Endothelial cell of umbilical vein (primary cell): ENCODE measurements around the gene RABL6. TPM values are rescaled to one million over a fixed set of nuclear protein-coding genes. Genes with fewer than 3 reads are reported as not detected.

Source experiments
- BruUV-seq: library from RNA; stranded (reverse); fragments of 400-500 nt; replicated peaks from 2 replicates; lab custom pipeline; 2021; lab: Mats Ljungman, UMichigan
- CTCF ChIA-PET: fragments of 300-600, 350-600 bp; sonication (Branson Sonifier 250); formaldehyde crosslinking; loops from one replicate; lab custom pipeline; 2021; ENCODE audit warnings: antibody characterized with exemption, inconsistent platforms; lab: Charles Lee
- POLR2A ChIA-PET: fragments of 300-600, 350-600 bp; sonication (Branson Sonifier 250); formaldehyde crosslinking; loops from one replicate; lab custom pipeline; 2021; ENCODE audit warnings: antibody characterized with exemption, inconsistent platforms; lab: Charles Lee
- DNase-seq: peaks from one replicate; pipeline ENCODE4 v3.0.0-alpha.2; 2011; ENCODE audit warnings: low read depth, low spot score
- FAIRE-seq: peaks from 2 replicates; lab custom pipeline; 2011; peaks lifted over from hg19 to GRCh38; lab: Jason Lieb, UNC
- H2AFZ ChIP-seq: 2 replicates; pipeline ENCODE4 v1.6.0; 2012; ENCODE audit warnings: low read depth, low read length, control low read depth, inconsistent platforms
- H3K27ac ChIP-seq: 2 replicates; pipeline ENCODE4 v1.5.1; 2011; ENCODE audit warnings: low read depth, mild to moderate bottlenecking, control low read depth, low read length, moderate library complexity; ENCODE audit not compliant: insufficient read depth
- H3K27me3 ChIP-seq, 2 experiments: 2 replicates each; pipeline versions ENCODE4 v1.6.0 to v1.6.1; 2011; ENCODE audit warnings: low read length in 2 of 2, mixed read lengths in 1 of 2; ENCODE audit not compliant: control insufficient read depth in 2 of 2, insufficient read depth in 2 of 2
- H3K36me3 ChIP-seq, 2 experiments: 2 replicates in 1 of 2; 3 replicates in 1 of 2; pipeline ENCODE4 v1.5.1; 2011; ENCODE audit warnings: low read length in 2 of 2, mild to moderate bottlenecking in 1 of 2, moderate library complexity in 1 of 2; ENCODE audit not compliant: control insufficient read depth in 2 of 2, insufficient read depth in 2 of 2; ENCODE audit errors: extremely low read depth in 1 of 2
- H3K4me1 ChIP-seq: 3 replicates; pipeline ENCODE4 v1.5.1; 2011; ENCODE audit warnings: mild to moderate bottlenecking, low read length; ENCODE audit not compliant: control insufficient read depth, insufficient read depth; ENCODE audit errors: extremely low read depth
- H3K4me2 ChIP-seq: 2 replicates; pipeline ENCODE4 v1.6.1; 2011; ENCODE audit warnings: low read length, control low read depth, mixed read lengths; ENCODE audit not compliant: insufficient read depth
- H3K4me3 ChIP-seq, 3 experiments: fragments of 200-600 bp in 1 of 3; sonication (generic), shearing (Covaris generic) in 1 of 3; replicated peaks in 1 of 3; 2 replicates each; pipeline ENCODE4 v1.5.1; 2011 to 2016; ENCODE audit warnings: control low read depth in 3 of 3, low read length in 3 of 3, mild to moderate bottlenecking in 2 of 3, inconsistent platforms in 1 of 3, low read depth in 1 of 3, moderate library complexity in 1 of 3; ENCODE audit not compliant: insufficient read depth in 1 of 3
- H3K79me2 ChIP-seq: 2 replicates; pipeline ENCODE4 v1.6.0; 2012; ENCODE audit warnings: low read length, inconsistent platforms; ENCODE audit not compliant: control insufficient read depth, insufficient read depth
- H3K9ac ChIP-seq: replicated peaks from 2 replicates; pipeline ENCODE3; 2011; ENCODE audit warnings: low read length, control low read depth; ENCODE audit not compliant: insufficient read depth; ENCODE audit errors: extremely low read depth
- H3K9me1 ChIP-seq: replicated peaks from 3 replicates; pipeline ENCODE4 v1.6.0; 2011; ENCODE audit warnings: mild to moderate bottlenecking, low read length; ENCODE audit not compliant: control insufficient read depth, insufficient read depth; ENCODE audit errors: extremely low read depth
- H3K9me3 ChIP-seq: replicated peaks from 2 replicates; pipeline ENCODE4 v1.5.1; 2012; ENCODE audit warnings: low read length, inconsistent platforms; ENCODE audit not compliant: control insufficient read depth, insufficient read depth
- H4K20me1 ChIP-seq: replicated peaks from 2 replicates; pipeline ENCODE3; 2011; ENCODE audit warnings: mild to moderate bottlenecking, low read length; ENCODE audit not compliant: control insufficient read depth, insufficient read depth; ENCODE audit errors: extremely low read depth
- EZH2 ChIP-seq: IDR thresholded peaks from 2 replicates; pipeline ENCODE4 v1.6.1; 2012; ENCODE audit warnings: borderline replicate concordance, low read depth, mild to moderate bottlenecking, moderate library complexity, low read length, inconsistent platforms; ENCODE audit not compliant: severe bottlenecking
- FOS ChIP-seq: IDR thresholded peaks from 2 replicates; pipeline ENCODE4 v1.6.1; 2011; ENCODE audit warnings: mild to moderate bottlenecking, low read length, moderate library complexity, borderline replicate concordance; ENCODE audit not compliant: insufficient read depth
- GATA2 ChIP-seq: IDR thresholded peaks from 2 replicates; pipeline ENCODE4 v1.7.0; 2011; ENCODE audit warnings: low read depth, mild to moderate bottlenecking, moderate library complexity, mixed read lengths, low read length; ENCODE audit not compliant: insufficient read length, insufficient read depth
- JUN ChIP-seq: IDR thresholded peaks from 2 replicates; pipeline ENCODE4 v1.6.1; 2011; ENCODE audit warnings: borderline replicate concordance, low read depth; ENCODE audit not compliant: insufficient read length, insufficient read depth
- MYC ChIP-seq: IDR thresholded peaks from one replicate; pipeline ENCODE4 v1.6.1; 2011; ENCODE audit warnings: mild to moderate bottlenecking, low read depth, low read length
- POLR2A ChIP-seq: IDR thresholded peaks from 2 replicates; pipeline ENCODE4 v1.6.1; 2012; ENCODE audit warnings: low read depth, mild to moderate bottlenecking, control low read depth, low read length
- POLR2AphosphoS5 ChIP-seq: IDR thresholded peaks from 2 replicates; pipeline ENCODE4 v1.6.1; 2012; ENCODE audit warnings: low read depth, mild to moderate bottlenecking, control low read depth, low read length, moderate library complexity; ENCODE audit not compliant: insufficient read depth
- dilution Hi-C: fragments of 300-500 bp; cut with MboI; formaldehyde crosslinking; loops from one replicate; pipeline ENCODE4 v1.15.0; 2019; ENCODE audit warnings: low sequenced_read_pairs; ENCODE audit not compliant: extremely low pct_ligation_motif_present
- intact Hi-C: fragments of 100-400 bp; cut with micrococcal nuclease; formaldehyde crosslinking; loops from one replicate; pipeline ENCODE4 v1.10.0; 2022
- polyA plus RNA-seq, 4 experiments: library from polyadenylated mRNA; depleted of rRNA in 3 of 4; stranded (reverse) in 3 of 4; unstranded in 1 of 4; fragments of >200 nt; gene quantifications; 2 replicates each; pipeline versions ENCODE4 v1.2.1 to v1.2.3, GENCODE V29; 2011 to 2012; ENCODE audit warnings: missing spikeins in 1 of 4
- total RNA-seq: library from RNA; stranded (reverse); gene quantifications from 2 replicates; pipeline ENCODE4 v1.2.3, GENCODE V29; 2021
- TF ChIP-seq, protein P1 (sequence below): IDR thresholded peaks from 2 replicates; pipeline ENCODE4 v1.6.1; 2011; ENCODE audit not compliant: insufficient read depth, insufficient read length
- TF ChIP-seq, protein P2 (sequence below), 2 donors: IDR thresholded peaks; 1 replicate in 1 of 2; 2 replicates in 1 of 2; pipeline ENCODE4 v1.5.1; 2011; ENCODE audit warnings: low read length in 2 of 2, mild to moderate bottlenecking in 2 of 2, moderate library complexity in 2 of 2, control low read depth in 1 of 2, inconsistent platforms in 1 of 2, low read depth in 1 of 2; ENCODE audit not compliant: insufficient read depth in 1 of 2; ENCODE audit errors: extremely low read depth in 1 of 2

Gene RABL6
- total and polyA plus RNA-seq, 2 donors (not counting 3 experiments of a cell fraction or from before 2014, with no cell fraction given), result 60.8 to 112 TPM

DNA sequence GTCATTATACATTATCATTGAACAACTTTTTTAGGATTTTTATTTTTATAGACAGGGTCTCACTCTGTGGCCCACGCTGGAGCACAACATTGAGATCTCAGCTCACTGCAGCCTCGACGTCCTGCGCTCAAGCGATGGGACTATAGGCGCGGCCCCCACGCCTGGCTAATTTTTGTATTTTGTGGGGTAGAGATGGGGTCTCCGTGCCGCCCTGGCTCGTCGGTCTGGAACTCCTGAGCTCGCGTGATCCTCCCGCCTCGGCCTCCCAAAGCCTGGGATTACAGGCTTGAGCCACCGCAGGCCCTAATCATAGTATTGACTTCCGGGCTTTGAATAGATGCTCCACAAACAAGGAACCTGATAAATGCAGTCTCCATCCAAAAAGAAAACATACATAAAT lies 59.7 kb downstream of the RABL6 start:
- BruUV-seq, result no TSS peak
- FAIRE-seq (no peak), DNase-seq (no peak)
- Histone ChIP-seq H3K9me1 (no peaks in the 10 kb centered on the region), H3K4me2 (no peak overlapping the region), H3K9me3 (no peaks in the 10 kb centered on the region), H4K20me1 (no peaks in the 10 kb centered on the region), H3K4me1 (peaks cover 6% of the 10 kb centered on the region), H3K9ac (no peak overlapping the region), H3K36me3 (peaks cover 8 to 12% of the 10 kb centered on the region in 2 experiments), H3K79me2 (peaks cover 24% of the 10 kb centered on the region), H2AFZ (no peak overlapping the region), H3K27ac (no peak overlapping the region), H3K27me3 (no peaks in the 10 kb centered on the region), H3K4me3 (no peak overlapping the region)
- POLR2A ChIA-PET, result no interaction called here
- CTCF ChIA-PET, result no interaction called here
- TF ChIP-seq FOS (no peak), POLR2AphosphoS5 (no peak), POLR2A (no peak), GATA2 (no peak), JUN (no peak), EZH2 (no peak), MYC (no peak)
- TF ChIP-seq, protein P1, sequence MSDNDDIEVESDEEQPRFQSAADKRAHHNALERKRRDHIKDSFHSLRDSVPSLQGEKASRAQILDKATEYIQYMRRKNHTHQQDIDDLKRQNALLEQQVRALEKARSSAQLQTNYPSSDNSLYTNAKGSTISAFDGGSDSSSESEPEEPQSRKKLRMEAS, result no peak
- TF ChIP-seq, protein P2, sequence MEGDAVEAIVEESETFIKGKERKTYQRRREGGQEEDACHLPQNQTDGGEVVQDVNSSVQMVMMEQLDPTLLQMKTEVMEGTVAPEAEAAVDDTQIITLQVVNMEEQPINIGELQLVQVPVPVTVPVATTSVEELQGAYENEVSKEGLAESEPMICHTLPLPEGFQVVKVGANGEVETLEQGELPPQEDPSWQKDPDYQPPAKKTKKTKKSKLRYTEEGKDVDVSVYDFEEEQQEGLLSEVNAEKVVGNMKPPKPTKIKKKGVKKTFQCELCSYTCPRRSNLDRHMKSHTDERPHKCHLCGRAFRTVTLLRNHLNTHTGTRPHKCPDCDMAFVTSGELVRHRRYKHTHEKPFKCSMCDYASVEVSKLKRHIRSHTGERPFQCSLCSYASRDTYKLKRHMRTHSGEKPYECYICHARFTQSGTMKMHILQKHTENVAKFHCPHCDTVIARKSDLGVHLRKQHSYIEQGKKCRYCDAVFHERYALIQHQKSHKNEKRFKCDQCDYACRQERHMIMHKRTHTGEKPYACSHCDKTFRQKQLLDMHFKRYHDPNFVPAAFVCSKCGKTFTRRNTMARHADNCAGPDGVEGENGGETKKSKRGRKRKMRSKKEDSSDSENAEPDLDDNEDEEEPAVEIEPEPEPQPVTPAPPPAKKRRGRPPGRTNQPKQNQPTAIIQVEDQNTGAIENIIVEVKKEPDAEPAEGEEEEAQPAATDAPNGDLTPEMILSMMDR (IDR thresholded peaks at IDR 0.05; ENCODE audit: extremely low read depth in 1 of 2, insufficient read depth in 1 of 2, low read depth in 1 of 2, low read length in 2 of 2), result no peak
- dilution Hi-C loops (no loop called here), intact Hi-C loops (loop anchor here (5.0 kb wide), 1 partner anchor 70 kb away; no protein-coding TSS in a partner anchor)
